ENCODE results near the gene BCAS3.

DNA sequence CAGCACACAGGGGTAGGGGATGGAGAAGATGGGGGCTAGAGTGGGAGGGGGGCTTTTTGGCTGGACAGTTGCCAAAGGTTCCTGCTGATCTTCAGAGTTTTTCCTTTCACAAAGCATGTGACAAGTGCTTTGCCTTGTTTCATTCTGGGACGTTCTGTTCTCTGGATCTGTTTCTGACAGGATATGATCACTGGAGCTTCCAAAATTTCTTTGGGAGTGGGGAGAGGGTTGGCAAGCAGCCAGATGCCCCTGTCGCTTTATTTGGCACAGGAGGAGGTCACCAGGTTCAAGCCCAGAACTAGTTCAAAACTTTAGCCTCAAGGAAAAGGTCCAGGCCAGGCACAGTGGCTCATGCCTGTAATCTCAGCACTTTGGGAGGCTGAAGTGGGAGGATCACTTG lies 653.5 kb downstream of the BCAS3 start:
- TF ChIP-seq, protein P1, sequence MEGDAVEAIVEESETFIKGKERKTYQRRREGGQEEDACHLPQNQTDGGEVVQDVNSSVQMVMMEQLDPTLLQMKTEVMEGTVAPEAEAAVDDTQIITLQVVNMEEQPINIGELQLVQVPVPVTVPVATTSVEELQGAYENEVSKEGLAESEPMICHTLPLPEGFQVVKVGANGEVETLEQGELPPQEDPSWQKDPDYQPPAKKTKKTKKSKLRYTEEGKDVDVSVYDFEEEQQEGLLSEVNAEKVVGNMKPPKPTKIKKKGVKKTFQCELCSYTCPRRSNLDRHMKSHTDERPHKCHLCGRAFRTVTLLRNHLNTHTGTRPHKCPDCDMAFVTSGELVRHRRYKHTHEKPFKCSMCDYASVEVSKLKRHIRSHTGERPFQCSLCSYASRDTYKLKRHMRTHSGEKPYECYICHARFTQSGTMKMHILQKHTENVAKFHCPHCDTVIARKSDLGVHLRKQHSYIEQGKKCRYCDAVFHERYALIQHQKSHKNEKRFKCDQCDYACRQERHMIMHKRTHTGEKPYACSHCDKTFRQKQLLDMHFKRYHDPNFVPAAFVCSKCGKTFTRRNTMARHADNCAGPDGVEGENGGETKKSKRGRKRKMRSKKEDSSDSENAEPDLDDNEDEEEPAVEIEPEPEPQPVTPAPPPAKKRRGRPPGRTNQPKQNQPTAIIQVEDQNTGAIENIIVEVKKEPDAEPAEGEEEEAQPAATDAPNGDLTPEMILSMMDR (IDR thresholded peaks at IDR 0.05), result no peak
- no peak for TF ChIP-seq POLR2A (IDR thresholded peaks at IDR 0.05)
